Parathyroid adenoma (tissue), 2 donors: Measurements from ENCODE around the gene UCHL3.

Experiments
- H2AFZ ChIP-seq: fragments of 300-600 bp; sonication (generic); one replicate; pipeline ENCODE4 v1.7.0; 2017; ENCODE audit warnings: antibody characterized with exemption, mild to moderate bottlenecking
- H3K27ac ChIP-seq: fragments of 300-600 bp; sonication (generic); one replicate; pipeline ENCODE4 v1.7.0; 2017
- H3K27me3 ChIP-seq: fragments of 300-600 bp; sonication (generic); one replicate; pipeline ENCODE4 v1.7.0; 2017; ENCODE audit warnings: low read length; ENCODE audit not compliant: control insufficient read depth, insufficient read depth
- H3K36me3 ChIP-seq: fragments of 300-600 bp; sonication (generic); one replicate; pipeline ENCODE4 v1.7.0; 2017; ENCODE audit warnings: low read length; ENCODE audit not compliant: control insufficient read depth, insufficient read depth
- H3K4me1 ChIP-seq: fragments of 300-600 bp; sonication (generic); one replicate; pipeline ENCODE4 v1.7.0; 2017; ENCODE audit warnings: control low read depth
- H3K4me2 ChIP-seq: fragments of 300-600 bp; sonication (generic); one replicate; pipeline ENCODE4 v1.7.0; 2017; ENCODE audit warnings: low read length
- H3K4me3 ChIP-seq: fragments of 300-600 bp; sonication (generic); one replicate; pipeline ENCODE4 v1.7.0; 2017; ENCODE audit warnings: low read depth, low read length
- H3K79me2 ChIP-seq: fragments of 300-600 bp; sonication (generic); one replicate; pipeline ENCODE4 v1.7.0; 2017; ENCODE audit warnings: control low read depth
- H3K9ac ChIP-seq: fragments of 300-600 bp; sonication (generic); one replicate; pipeline ENCODE4 v1.7.0; 2017; ENCODE audit warnings: mild to moderate bottlenecking
- H3K9me3 ChIP-seq: fragments of 300-600 bp; sonication (generic); one replicate; pipeline ENCODE4 v1.7.0; 2017; ENCODE audit warnings: low read length; ENCODE audit not compliant: control insufficient read depth
- TF ChIP-seq, protein P1 (sequence below): fragments of 300-600 bp; sonication (generic); IDR thresholded peaks from one replicate; pipeline ENCODE4 v1.7.0; 2017; ENCODE audit warnings: antibody characterized with exemption, mild to moderate bottlenecking
- donor health status: primary hyperparathyroidism.

The UCHL3 gene

DNA sequence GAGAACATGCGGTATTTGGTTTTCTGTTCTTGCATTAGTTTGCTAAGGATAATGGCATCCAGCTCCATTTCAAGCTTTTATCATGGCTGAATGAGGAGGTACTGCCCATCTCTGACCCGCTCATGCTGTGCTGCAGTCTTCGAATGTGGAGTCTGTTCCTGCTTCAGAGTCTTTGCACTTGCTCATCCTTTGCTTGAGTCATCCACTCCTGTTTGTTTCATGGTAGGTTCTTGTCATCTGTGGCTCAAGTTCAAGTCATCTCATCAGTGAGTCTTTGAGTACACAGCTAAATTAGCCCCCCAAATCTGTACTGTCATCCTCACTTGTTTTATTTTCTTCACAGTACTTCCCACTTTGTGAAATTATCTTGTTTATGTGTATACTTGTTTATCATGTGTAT, 5.4 kb downstream of the UCHL3 start:
- no peak overlapping the region for H3K4me3 ChIP-seq
- no peaks in the 10 kb centered on the region for H3K4me1 ChIP-seq
- H3K79me2 ChIP-seq: peaks cover 4% of the 10 kb centered on the region
- H3K27me3 ChIP-seq: no peaks in the 10 kb centered on the region
- TF ChIP-seq, protein P1, sequence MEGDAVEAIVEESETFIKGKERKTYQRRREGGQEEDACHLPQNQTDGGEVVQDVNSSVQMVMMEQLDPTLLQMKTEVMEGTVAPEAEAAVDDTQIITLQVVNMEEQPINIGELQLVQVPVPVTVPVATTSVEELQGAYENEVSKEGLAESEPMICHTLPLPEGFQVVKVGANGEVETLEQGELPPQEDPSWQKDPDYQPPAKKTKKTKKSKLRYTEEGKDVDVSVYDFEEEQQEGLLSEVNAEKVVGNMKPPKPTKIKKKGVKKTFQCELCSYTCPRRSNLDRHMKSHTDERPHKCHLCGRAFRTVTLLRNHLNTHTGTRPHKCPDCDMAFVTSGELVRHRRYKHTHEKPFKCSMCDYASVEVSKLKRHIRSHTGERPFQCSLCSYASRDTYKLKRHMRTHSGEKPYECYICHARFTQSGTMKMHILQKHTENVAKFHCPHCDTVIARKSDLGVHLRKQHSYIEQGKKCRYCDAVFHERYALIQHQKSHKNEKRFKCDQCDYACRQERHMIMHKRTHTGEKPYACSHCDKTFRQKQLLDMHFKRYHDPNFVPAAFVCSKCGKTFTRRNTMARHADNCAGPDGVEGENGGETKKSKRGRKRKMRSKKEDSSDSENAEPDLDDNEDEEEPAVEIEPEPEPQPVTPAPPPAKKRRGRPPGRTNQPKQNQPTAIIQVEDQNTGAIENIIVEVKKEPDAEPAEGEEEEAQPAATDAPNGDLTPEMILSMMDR: no peak
- H3K9ac ChIP-seq: no peak overlapping the region
- no peaks in the 10 kb centered on the region for H3K9me3 ChIP-seq
- no peaks in the 10 kb centered on the region for H3K36me3 ChIP-seq
- no peak overlapping the region for H2AFZ ChIP-seq
- H3K4me2 ChIP-seq: no peak overlapping the region
- H3K27ac ChIP-seq: no peak overlapping the region

DNA sequence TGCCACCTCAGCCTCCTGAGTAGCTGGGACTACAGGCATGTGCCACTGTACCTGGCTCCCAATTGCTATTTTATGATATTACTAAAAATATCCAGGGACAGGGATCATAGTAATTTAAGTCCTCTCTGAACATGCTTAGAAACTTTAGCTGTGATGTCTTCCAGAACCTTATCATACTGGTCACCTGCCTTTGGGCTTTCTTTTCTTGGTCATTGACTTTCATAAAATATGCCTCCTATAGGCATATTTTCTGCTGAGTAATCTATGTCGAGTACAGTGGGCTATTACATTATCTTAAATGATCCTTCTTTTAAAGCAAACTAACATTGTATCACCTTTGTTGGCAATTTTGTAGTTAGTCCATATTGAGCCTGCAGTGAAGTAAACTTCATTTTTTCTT, 6.2 kb downstream of the UCHL3 start:
- Histone ChIP-seq H3K36me3 (no peaks in the 10 kb centered on the region), H3K9me3 (no peaks in the 10 kb centered on the region), H3K27me3 (no peaks in the 10 kb centered on the region), H3K4me3 (no peak overlapping the region), H3K27ac (no peak overlapping the region), H3K9ac (no peak overlapping the region), H3K4me1 (no peaks in the 10 kb centered on the region), H3K4me2 (no peak overlapping the region), H2AFZ (no peak overlapping the region), H3K79me2 (no peaks in the 10 kb centered on the region)
- TF ChIP-seq, protein P1: no peak

DNA sequence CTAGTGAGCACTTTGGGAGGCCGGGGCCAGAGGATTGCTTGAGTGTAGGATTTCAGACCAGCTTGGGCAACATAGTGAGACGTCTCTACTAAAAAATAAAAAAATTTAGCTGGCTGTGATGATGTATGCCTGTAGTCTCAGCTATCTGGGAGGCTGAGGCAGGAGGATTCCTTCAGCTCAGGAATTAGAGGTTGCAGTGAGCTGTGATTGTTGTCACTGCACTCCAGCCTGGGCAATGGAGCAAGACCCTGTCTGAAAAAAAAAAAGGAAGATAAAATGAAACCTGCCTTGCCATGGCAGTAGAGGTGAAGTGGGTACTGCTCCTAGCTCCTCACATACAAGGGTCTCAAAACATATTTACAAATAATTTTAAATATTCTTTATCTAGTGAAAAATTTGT, 7.4 kb downstream of the UCHL3 start:
- no peaks in the 10 kb centered on the region for H3K79me2 ChIP-seq
- no peak overlapping the region for H2AFZ ChIP-seq
- H3K36me3 ChIP-seq: no peaks in the 10 kb centered on the region
- H3K9ac ChIP-seq: no peak overlapping the region
- no peak overlapping the region for H3K4me2 ChIP-seq
- H3K4me1 ChIP-seq: no peaks in the 10 kb centered on the region
- no peak overlapping the region for H3K4me3 ChIP-seq
- H3K27me3 ChIP-seq: no peaks in the 10 kb centered on the region
- no peaks in the 10 kb centered on the region for H3K9me3 ChIP-seq
- TF ChIP-seq, protein P1: no peak
- no peak overlapping the region for H3K27ac ChIP-seq

DNA sequence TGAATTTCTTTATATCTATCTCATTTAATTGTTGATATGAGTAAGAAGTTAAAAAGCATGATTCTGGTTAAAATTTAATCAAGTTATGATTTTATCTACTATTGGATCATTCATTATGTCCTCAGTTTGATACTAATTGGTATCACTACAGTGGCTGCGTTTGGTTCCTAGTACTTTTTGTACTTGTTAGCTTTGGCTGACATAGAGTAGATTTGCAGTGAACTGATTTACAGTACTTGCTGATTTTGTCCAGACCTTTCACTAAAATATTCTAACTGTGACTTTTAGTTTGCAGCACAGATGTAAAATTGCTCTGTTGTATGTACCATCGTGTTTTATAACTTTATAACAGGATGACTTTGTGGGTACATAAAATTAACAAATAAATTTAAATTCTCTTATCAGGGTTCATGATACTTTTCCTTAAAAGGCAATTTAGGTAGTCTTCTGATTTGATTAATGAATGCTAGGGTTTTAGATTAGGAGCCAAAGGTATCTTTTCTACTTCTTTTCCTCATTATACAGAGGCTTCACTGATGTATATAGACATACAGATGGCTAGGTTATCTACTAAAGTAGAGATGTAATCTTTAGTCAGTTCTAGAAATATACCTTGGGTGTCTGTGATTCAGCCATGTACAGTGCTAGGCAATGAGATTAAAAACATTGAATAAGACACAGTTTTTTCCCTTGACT, 8.7 kb downstream of the UCHL3 start:
- H3K27me3 ChIP-seq: no peaks in the 10 kb centered on the region
- no peaks in the 10 kb centered on the region for H3K79me2 ChIP-seq
- TF ChIP-seq, protein P1: no peak
- no peak overlapping the region for H2AFZ ChIP-seq
- H3K36me3 ChIP-seq: no peaks in the 10 kb centered on the region
- no peaks in the 10 kb centered on the region for H3K4me1 ChIP-seq
- H3K4me2 ChIP-seq: no peak overlapping the region
- no peak overlapping the region for H3K27ac ChIP-seq
- no peak overlapping the region for H3K4me3 ChIP-seq
- H3K9ac ChIP-seq: no peak overlapping the region
- no peaks in the 10 kb centered on the region for H3K9me3 ChIP-seq

DNA sequence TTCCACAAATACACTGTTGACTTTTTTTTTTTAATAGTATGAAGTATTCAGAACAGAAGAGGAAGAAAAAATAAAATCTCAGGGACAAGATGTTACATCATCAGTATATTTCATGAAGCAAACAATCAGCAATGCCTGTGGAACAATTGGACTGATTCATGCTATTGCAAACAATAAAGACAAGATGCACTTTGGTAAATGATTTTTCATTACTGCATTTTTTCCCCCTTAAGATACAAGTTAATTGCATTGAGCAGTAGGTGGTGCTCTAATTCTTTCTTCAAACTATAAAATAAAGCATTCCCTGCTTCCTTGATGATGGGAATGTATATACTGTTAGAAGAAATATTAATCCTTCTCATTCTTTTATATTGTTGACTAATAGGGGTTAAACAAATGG, 17.1 kb downstream of the UCHL3 start:
- no peaks in the 10 kb centered on the region for H3K79me2 ChIP-seq
- H3K36me3 ChIP-seq: no peaks in the 10 kb centered on the region
- no peak overlapping the region for H3K9ac ChIP-seq

More for the DNA sequence above, 17.1 kb downstream of the UCHL3 start:
- H3K4me3 ChIP-seq: no peak overlapping the region
- H3K4me1 ChIP-seq: no peaks in the 10 kb centered on the region
- TF ChIP-seq, protein P1: no peak
- H3K4me2 ChIP-seq: no peak overlapping the region
- H3K27ac ChIP-seq: no peak overlapping the region
- H3K27me3 ChIP-seq: no peaks in the 10 kb centered on the region
- H3K9me3 ChIP-seq: no peaks in the 10 kb centered on the region
- no peak overlapping the region for H2AFZ ChIP-seq
